IPS-NIHi7 (cell line): Measurements from ENCODE around the gene SND1.

Source experiments
- DNase-seq: peaks from one replicate; pipeline ENCODE4 v3.0.0; 2012; ENCODE audit warnings: mixed read lengths; ENCODE audit errors: extremely low spot score

SND1 gene

GRCh38 chr7:127651556-127652332 is at the start of gene SND1:
TSS of gene SND1 (plus strand) at chr7:127652194. CDS start at chr7:127652374, 180 bp downstream.
- DNase-seq: peak; percentile 97

GRCh38 chr7:127608446-127608845 is 43.5 kb upstream of the SND1 start:
- no peak for DNase-seq

- DNase-seq: no peak
Measured at GRCh38 chr7:127609297-127609696, 42.7 kb upstream of the SND1 start.

GRCh38 chr7:127612263-127612662 is 39.7 kb upstream of the SND1 start:
- no peak for DNase-seq

GRCh38 chr7:127616724-127617123 is 35.3 kb upstream of the SND1 start:
- no peak for DNase-seq

- DNase-seq: no peak
Measured at GRCh38 chr7:127618042-127618441, 34.0 kb upstream of the SND1 start, which contains the start of gene PAX4. TSS of gene PAX4 (minus strand) at chr7:127618142. CDS start at chr7:127615928, 2,214 bp downstream.

GRCh38 chr7:127618775-127619174 is 33.2 kb upstream of the SND1 start:
- DNase-seq: no peak

- peak; percentile 77 for DNase-seq
Measured at GRCh38 chr7:127619681-127620405, 32.2 kb upstream of the SND1 start.

GRCh38 chr7:127620406-127621233 is 31.4 kb upstream of the SND1 start:
- peak; percentile 73 for DNase-seq

GRCh38 chr7:127625331-127625730 is 26.7 kb upstream of the SND1 start:
- no peak for DNase-seq

- DNase-seq: peak; percentile 57
Measured at GRCh38 chr7:127628445-127628844, 23.5 kb upstream of the SND1 start.

- DNase-seq: peak; percentile 93
Measured at GRCh38 chr7:127629268-127629854, 22.6 kb upstream of the SND1 start.

GRCh38 chr7:127632276-127632910 is 19.6 kb upstream of the SND1 start:
- no peak for DNase-seq

- no peak for DNase-seq
Measured at GRCh38 chr7:127635659-127636285, 16.2 kb upstream of the SND1 start.

GRCh38 chr7:127638197-127638596 is 13.8 kb upstream of the SND1 start:
- DNase-seq: no peak

- DNase-seq: no peak
Measured at GRCh38 chr7:127644484-127644883, 7.5 kb upstream of the SND1 start.

- DNase-seq: no peak
Measured at GRCh38 chr7:127647636-127648035, 4.4 kb upstream of the SND1 start.

- no peak for DNase-seq
Measured at GRCh38 chr7:127648986-127649385, 3.0 kb upstream of the SND1 start.

- peak; percentile 51 for DNase-seq
Measured at GRCh38 chr7:127650847-127651555, 993 bp upstream of the SND1 start.
